DMS79 treated with DMSO at 0.1 percent for 48 hours (cell line): ENCODE data around the gene ZNF3.

Experiments
- DNase-seq: peaks from one replicate; lab custom pipeline; 2025; lab: John Stamatoyannopoulos, UW

Gene ZNF3

GRCh38 chr7:100109521-100110163 lies 28.1 kb upstream of the ZNF3 start:
- DNase-seq = no peak

GRCh38 chr7:100107890-100108289 lies 26.4 kb upstream of the ZNF3 start:
- DNase-seq = no peak

GRCh38 chr7:100107125-100107737 lies 25.7 kb upstream of the ZNF3 start:
- DNase-seq = no peak

GRCh38 chr7:100106633-100107032 lies 25.1 kb upstream of the ZNF3 start:
- DNase-seq = no peak

- DNase-seq = no peak
These were observed 24.0 kb upstream of the ZNF3 start for GRCh38 chr7:100105534-100105933.

GRCh38 chr7:100102950-100103840 lies 21.7 kb upstream of the ZNF3 start:
- DNase-seq = no peak

GRCh38 chr7:100101016-100101862 lies 19.7 kb upstream of the ZNF3 start, which contains the start of the genes AP4M1 and MCM7:
AP4M1 (plus strand) TSS chr7:100101643; CDS start chr7:100101715, 72 bp downstream.
MCM7 (minus strand) TSS chr7:100101397; CDS start chr7:100101294, 103 bp downstream.
- DNase-seq = peak; percentile 98

- DNase-seq = peak; percentile 88
These were observed 19.0 kb upstream of the ZNF3 start for GRCh38 chr7:100100420-100101015.

GRCh38 chr7:100099452-100099851 lies 17.9 kb upstream of the ZNF3 start:
- no peak for DNase-seq

GRCh38 chr7:100098913-100099312 lies 17.4 kb upstream of the ZNF3 start:
- DNase-seq = no peak

GRCh38 chr7:100095704-100096103 lies 14.2 kb upstream of the ZNF3 start:
- DNase-seq = no peak

- DNase-seq = no peak
These were observed 13.8 kb upstream of the ZNF3 start for GRCh38 chr7:100095289-100095688.

- no peak for DNase-seq
These were observed 12.5 kb upstream of the ZNF3 start for GRCh38 chr7:100093925-100094486.

GRCh38 chr7:100093498-100093897 lies 12.0 kb upstream of the ZNF3 start:
- DNase-seq = no peak

GRCh38 chr7:100093054-100093453 lies 11.5 kb upstream of the ZNF3 start:
- DNase-seq = no peak

GRCh38 chr7:100091411-100092181 lies 10.1 kb upstream of the ZNF3 start:
- no peak for DNase-seq

- DNase-seq = no peak
These were observed 9.2 kb upstream of the ZNF3 start for GRCh38 chr7:100090527-100091410.

- DNase-seq = peak; percentile 10
These were observed 8.1 kb upstream of the ZNF3 start for GRCh38 chr7:100089458-100090196.
